Esophagus squamous epithelium (tissue), 4 donors: ENCODE measurements around the gene CEACAM8.

Experiments
- POLR2A ChIP-seq, 4 donors: fragments of 450-650 bp; IDR thresholded peaks; one replicate each; pipeline ENCODE4 v1.6.1; 2017; ENCODE audit warnings: antibody characterized with exemption in 4 of 4, mild to moderate bottlenecking in 4 of 4, moderate library complexity in 3 of 4
- TF ChIP-seq, protein P1 (sequence below), 6 experiments: fragments of 450-650 bp in 4 of 6; fragments of 200-600 bp in 2 of 6; sonication (generic) in 2 of 6; IDR thresholded peaks; one replicate each; pipeline ENCODE4 v1.5.1; 2016 to 2019; ENCODE audit warnings: antibody characterized with exemption in 6 of 6, mild to moderate bottlenecking in 4 of 6, moderate library complexity in 4 of 6

DNA sequence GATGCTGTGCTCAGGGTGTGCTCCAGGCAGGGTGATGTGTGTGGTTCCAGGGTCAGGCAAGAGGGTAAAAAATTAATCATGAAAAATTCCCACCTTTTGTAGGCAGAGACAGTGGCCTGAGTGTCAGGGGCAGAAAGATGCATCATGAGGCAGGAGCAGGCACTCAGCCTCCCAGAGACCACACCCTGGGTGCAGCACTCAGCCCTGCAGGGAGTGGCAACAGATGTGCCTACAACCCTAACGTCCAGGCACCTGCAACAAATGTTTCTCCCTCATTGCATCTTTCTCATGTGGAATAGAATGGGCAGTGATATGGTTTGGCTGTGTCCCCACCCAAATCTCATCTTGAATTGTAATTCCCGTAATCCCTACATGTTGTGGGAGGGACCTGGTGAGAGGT lies 46.8 kb downstream of the CEACAM8 start:
- TF ChIP-seq, protein P1, sequence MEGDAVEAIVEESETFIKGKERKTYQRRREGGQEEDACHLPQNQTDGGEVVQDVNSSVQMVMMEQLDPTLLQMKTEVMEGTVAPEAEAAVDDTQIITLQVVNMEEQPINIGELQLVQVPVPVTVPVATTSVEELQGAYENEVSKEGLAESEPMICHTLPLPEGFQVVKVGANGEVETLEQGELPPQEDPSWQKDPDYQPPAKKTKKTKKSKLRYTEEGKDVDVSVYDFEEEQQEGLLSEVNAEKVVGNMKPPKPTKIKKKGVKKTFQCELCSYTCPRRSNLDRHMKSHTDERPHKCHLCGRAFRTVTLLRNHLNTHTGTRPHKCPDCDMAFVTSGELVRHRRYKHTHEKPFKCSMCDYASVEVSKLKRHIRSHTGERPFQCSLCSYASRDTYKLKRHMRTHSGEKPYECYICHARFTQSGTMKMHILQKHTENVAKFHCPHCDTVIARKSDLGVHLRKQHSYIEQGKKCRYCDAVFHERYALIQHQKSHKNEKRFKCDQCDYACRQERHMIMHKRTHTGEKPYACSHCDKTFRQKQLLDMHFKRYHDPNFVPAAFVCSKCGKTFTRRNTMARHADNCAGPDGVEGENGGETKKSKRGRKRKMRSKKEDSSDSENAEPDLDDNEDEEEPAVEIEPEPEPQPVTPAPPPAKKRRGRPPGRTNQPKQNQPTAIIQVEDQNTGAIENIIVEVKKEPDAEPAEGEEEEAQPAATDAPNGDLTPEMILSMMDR (IDR thresholded peaks at IDR 0.05): no peak
- TF ChIP-seq POLR2A (IDR thresholded peaks at IDR 0.05): no peak
